Measurements from ENCODE around the gene PDZD2.

GRCh38 chr5:31751610-31752009 lies 112.7 kb downstream of the PDZD2 start:
- no peak for TF ChIP-seq POLR2A (IDR thresholded peaks at IDR 0.05)
- no peak for TF ChIP-seq CTCF (IDR thresholded peaks at IDR 0.05)

Data from suprapubic skin (tissue), 3 donors.